GM19351 (cell line): Measurements from ENCODE around the gene ING5.
"Not testable (repeated sequence)": the region's sequence is repeated elsewhere in the genome, so short reads cannot be mapped to it uniquely, and the experiment has no call there.

Experiments used
- ATAC-seq: cut with Tn5 transposase; IDR thresholded peaks from one replicate; pipeline ENCODE4 v1.9.1; 2021; ENCODE audit warnings: mild to moderate bottlenecking, moderate library complexity; ENCODE audit not compliant: unreplicated experiment

Gene ING5

DNA sequence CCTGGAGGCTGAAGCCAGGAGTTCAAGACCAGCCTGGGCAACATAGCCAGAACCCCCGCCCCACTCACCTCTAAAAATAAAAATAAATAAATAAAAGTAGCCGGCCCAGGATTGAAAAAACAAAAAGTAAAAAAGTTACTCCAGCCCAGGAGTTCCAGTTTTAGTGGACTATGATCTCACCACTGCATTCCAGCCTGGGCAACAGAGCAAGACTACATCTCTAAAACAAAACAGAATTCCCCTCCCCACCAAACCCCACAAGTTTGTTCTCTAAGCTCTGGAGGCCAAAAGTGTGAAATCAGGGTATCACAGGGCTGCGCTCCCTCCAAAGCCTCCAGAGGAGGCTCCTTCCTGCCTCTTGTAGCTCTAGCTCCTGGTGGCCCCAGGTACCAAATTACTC, 34.3 kb downstream of the ING5 start:
- no peak for ATAC-seq

DNA sequence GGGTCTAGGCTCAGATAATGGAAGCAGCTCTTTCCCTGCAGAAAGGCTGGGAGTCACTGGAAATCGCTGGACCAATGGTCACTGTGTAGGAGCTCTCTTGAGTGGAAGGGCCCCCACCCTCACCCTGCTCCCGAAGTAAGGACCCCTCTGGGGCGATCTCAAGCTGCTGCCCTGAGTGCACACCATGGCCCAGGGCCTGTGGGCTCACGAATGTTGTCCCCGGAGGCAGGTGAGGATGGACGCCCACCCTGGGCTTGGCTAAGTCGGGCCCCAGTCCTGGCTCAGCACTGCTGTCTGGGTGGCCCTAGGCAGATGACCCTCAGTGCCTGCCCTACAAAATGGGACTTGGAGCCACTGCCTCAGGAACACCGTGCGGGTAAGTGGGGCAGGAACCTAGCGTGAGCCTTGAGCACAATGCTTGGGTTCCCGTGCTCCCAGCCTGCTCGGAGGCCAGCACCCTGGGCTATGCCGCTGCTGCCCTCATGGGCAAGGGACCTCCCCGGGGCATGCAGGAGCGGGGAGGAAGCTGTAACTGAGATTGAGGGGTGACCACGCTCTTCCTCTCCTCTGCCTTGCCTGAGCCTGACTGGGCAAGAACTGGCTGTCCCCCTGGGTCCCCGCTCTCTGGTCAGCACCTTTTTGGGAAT, 36.3 kb downstream of the ING5 start:
- no peak for ATAC-seq

GRCh38 chr2:241739177-241739576, 37.3 kb downstream of the ING5 start:
- no peak for ATAC-seq

- ATAC-seq = no peak
Measured at GRCh38 chr2:241739651-241740050, 37.8 kb downstream of the ING5 start.

GRCh38 chr2:241741016-241741415, 39.2 kb downstream of the ING5 start:
- ATAC-seq = no peak

DNA sequence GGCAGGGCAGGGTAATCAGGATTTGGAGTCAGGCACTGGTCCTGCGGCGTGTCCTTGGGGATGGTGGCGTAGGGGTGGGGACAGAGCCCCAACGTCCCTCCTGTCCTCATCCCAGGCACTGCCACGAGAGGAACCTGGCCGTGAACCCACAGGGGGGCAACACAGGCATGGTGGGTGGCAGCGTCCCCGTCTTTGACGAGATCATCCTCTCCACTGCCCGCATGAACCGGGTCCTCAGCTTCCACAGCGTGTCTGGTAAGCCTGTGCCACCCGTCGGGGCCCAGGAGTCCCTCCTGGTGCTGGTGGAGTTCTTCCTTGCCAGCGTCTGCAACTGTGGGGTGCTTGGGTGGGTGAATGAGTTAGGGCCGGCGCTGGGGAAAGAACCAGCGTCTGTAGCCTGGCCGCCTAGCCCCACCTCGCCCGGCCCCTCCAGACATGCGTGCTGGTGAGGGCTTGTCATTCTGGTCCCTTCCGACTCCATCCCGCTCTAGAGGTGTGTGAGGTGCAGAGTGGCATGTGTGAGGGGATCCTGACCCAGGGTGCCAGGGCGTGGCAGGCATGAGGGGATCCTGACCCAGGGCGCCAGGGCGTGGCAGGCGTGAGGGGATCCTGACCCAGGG, 40.6 kb downstream of the ING5 start:
- no peak for ATAC-seq

DNA sequence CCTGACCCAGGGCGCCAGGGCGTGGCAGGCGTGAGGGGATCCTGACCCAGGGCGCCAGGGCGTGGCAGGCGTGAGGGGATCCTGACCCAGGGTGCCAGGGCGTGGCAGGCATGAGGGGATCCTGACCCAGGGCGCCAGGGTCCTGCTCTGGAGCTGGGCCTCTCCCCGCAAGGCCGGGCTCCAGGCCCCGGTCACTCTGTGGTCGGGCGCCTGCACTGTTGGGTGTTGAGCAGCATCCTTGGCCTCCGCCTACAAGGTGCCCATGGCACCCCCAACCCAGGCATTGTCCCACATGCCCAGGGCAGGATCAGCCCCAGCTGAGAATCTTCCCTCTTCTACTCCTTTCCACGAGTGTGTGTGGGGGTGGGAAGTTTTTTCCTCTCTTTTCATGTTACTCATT, 41.2 kb downstream of the ING5 start:
- not testable (repeated sequence) for ATAC-seq

GRCh38 chr2:241743620-241744019, 41.8 kb downstream of the ING5 start:
- no peak for ATAC-seq

GRCh38 chr2:241744028-241744754, 42.4 kb downstream of the ING5 start:
- no peak for ATAC-seq

GRCh38 chr2:241745276-241745675, 43.4 kb downstream of the ING5 start:
- ATAC-seq = no peak

GRCh38 chr2:241746084-241746483, 44.2 kb downstream of the ING5 start:
- ATAC-seq = no peak

DNA sequence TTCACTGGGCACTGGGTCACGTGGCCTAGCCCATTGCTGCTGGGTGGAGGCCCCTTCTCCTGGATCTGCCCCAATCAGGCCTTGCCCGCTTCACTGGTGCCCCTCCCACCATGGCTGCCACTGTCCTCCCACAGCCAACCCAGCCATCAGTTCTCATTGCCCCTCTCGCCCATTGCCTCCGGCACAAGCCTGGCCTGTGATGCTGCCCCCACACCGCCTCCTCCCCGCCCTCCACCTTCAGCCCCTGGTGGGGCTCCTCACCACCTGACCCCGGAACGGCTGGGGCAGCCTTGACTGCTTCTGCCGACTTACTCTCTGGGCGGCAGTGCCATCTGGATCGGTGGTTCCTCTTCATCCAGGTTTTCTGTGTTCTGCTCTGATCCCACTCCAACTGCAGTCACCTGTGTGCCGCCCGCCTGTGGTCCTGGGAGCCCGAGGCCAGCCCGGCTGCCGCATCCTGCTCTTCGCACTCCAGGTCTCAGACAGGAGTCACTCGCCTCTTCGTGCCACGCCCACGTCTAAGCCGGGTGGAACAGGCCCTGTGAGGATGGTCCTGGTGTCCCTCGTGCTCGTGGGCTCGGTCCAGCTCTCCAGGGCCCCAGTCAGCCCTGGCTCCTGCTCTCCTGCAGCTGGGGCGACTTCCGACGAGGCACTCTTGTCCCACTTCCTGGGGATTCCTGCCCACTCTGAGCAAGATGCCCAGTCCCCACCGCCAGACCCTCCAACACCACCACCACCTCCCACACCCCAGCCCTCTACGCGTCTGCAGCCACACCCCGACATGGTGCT, 46.8 kb downstream of the ING5 start:
- ATAC-seq = no peak

DNA sequence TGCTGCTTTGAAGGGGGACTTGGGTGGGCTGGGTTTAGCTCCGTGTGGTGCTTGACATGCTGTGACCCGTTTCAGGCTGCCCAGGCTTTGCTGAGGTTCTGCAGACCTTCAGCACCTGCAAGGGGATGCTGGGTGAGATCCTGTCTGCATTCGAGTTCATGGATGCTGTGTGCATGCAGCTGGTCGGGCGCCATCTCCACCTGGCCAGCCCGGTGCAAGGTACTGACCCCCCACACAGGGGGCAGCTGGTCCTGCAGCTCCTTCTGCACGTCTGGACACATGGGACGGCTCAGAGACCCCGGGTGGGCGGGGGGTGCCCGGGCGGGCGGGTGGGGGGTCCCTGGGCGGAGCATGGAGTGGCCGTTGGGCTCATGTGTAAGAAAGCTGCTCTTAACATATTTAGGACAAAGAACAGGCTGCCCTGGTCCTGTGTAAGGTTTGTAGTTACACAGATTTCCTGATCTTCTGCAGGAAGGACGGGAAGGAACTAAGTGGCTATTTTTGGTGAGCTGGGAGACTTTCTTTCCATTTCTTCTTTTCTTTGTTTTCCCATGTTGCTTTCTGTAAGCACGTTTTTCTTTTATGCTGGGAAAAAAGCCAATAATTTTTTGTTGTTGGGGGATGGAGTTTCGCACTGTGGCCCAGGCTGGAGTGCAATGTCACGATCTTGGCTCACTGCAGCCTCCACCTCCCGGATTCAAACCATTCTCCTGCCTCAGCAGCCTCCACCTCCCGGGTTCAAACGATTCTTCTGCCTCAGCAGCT, 48.4 kb downstream of the ING5 start:
- no peak for ATAC-seq

GRCh38 chr2:241751152-241751551, 49.3 kb downstream of the ING5 start:
- no peak for ATAC-seq

DNA sequence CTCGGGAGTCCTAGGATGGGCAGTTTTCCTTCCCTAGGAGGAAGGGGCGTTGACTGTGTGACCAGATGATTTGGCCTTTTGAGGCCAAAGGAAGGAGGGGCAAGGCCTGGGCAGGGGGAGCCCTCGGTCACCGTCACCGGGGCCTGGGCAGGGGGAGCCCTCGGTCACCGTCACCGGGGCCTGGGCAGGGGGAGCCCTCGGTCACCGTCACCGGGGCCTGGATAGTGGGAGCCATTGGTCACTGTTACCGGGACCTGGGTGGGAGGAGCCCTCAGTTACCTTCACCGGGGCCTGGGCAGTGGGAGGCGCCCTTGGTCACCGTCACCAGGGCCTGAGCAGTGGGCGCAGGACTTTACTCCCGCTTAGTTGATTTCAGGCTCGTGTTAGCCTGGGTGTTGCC, 49.9 kb downstream of the ING5 start:
- no peak for ATAC-seq

DNA sequence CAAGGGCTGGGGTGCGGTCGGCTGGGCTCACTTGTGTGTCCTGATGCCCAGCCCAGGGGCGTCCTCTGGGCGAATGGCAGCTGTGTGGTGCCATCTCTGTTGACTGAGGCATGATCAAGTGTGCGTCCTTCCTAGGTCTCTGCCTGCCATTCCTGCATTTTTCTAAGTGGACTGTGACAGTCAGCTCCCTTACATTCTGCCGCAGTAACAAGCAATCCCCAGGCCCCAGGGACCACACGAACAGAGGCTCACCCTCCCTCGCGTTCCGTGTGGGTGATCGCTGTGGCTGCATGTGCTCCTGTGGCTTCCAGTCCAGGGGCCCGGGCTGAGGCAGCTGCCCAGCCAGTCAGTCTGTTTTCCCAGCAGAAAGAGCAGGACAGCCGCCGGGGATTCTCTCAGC, 50.4 kb downstream of the ING5 start:
- ATAC-seq = no peak

- ATAC-seq = no peak
Measured at GRCh38 chr2:241752689-241753276, 50.9 kb downstream of the ING5 start.

DNA sequence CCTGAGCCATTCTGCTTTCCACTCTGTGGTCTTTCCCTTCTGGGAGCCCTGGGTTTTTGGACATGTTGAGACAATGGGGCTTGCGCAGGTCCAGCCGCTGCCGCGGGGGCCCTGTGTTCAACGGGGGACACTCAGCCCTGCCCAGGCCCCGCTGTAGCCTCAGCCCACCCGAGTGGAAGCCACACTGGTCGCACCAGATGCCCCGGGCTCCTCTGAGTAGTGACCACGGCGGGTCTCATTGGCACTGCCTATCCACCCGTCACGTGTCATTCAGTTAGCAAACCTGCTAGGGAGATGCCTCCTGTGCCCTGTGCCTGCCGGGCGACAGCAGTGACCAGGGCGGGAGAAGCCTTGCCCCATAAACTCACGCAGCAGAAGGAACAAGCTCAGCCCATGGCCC, 51.7 kb downstream of the ING5 start:
- no peak for ATAC-seq

GRCh38 chr2:241754042-241754441, 52.2 kb downstream of the ING5 start:
- no peak for ATAC-seq

- no peak for ATAC-seq
Measured at GRCh38 chr2:241755166-241755565, 53.3 kb downstream of the ING5 start.
